A673 (cell line): Measurements from ENCODE around the gene PDLIM1.

ENCODE experiments used
- EZH2 ChIP-seq: fragments of 200-600 bp; sonication (generic); IDR thresholded peaks from 2 replicates; pipeline ENCODE4 v1.6.1; 2017; ENCODE audit warnings: borderline replicate concordance, low read depth, mild to moderate bottlenecking, mixed read lengths, antibody characterized with exemption, low read length; ENCODE audit not compliant: poor library complexity, severe bottlenecking
- TF ChIP-seq, protein P1 (sequence below): fragments of 300-800, 200-600 bp; sonication (generic); conservative IDR thresholded peaks from 2 replicates; pipeline ENCODE4 v1.5.1; 2017; ENCODE audit warnings: low read depth, mild to moderate bottlenecking, antibody characterized with exemption, low read length, moderate library complexity, mixed read lengths

DNA sequence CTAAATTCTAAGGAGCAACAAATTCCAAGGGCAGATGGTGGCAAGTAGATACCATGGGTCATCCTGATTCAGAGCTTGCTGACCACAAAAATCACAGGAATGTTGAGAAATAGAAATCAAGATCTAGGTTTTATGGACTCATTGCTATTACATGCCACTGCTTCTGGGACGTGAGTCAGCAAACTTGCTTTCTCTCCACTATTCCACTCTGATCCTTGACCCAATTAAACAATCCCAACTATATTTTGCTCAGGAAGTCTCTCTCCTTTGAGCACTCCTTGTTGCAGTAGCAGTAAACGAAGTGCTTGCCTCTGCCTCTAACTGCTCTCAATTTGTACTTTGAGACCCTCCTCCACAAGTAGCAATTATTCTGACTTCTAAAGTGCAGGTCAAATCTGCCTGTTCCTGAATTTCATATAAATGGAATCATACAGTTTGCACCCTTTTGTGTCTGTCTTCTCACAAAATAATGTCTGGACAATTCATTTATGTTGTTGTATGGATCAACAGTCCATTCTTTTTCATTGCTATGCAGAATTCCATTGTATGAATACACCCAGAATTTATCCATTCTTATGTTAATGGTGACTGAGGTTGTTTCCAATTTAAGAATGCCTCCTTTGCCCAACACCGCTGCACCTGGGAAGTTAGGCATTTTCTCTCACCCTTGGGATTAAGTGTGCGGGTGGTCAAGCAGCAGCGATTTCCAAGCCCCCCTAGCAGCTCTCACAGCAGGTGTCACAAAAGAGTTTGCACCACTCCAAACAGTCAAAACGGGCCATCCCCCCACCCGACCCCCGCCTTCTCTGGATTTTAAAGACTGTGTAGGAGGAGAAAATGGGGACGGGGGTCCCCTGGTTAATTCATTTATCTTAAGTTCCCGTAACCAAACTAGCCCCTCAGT is 60.8 kb downstream of the PDLIM1 start:
- TF ChIP-seq EZH2: no peak
- TF ChIP-seq, protein P1, sequence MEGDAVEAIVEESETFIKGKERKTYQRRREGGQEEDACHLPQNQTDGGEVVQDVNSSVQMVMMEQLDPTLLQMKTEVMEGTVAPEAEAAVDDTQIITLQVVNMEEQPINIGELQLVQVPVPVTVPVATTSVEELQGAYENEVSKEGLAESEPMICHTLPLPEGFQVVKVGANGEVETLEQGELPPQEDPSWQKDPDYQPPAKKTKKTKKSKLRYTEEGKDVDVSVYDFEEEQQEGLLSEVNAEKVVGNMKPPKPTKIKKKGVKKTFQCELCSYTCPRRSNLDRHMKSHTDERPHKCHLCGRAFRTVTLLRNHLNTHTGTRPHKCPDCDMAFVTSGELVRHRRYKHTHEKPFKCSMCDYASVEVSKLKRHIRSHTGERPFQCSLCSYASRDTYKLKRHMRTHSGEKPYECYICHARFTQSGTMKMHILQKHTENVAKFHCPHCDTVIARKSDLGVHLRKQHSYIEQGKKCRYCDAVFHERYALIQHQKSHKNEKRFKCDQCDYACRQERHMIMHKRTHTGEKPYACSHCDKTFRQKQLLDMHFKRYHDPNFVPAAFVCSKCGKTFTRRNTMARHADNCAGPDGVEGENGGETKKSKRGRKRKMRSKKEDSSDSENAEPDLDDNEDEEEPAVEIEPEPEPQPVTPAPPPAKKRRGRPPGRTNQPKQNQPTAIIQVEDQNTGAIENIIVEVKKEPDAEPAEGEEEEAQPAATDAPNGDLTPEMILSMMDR: no peak
